Endodermal cell (in vitro differentiated cells): ENCODE measurements around the gene HGFAC. TPM values are rescaled to one million over a fixed set of nuclear protein-coding genes. Genes with fewer than 3 reads are reported as not detected.

Experiments
- DNase-seq: peaks from one replicate; pipeline ENCODE4 v3.0.0-alpha.2; 2017
- H3K27ac ChIP-seq: 2 replicates; pipeline ENCODE4 v1.5.1; 2013; ENCODE audit warnings: mild to moderate bottlenecking, low read depth, low read length, moderate library complexity
- H3K27me3 ChIP-seq: 2 replicates; pipeline ENCODE4 v1.6.1; 2013; ENCODE audit warnings: mild to moderate bottlenecking, low read length, moderate library complexity; ENCODE audit not compliant: insufficient read depth, control insufficient read depth, poor library complexity, severe bottlenecking
- H3K36me3 ChIP-seq: 2 replicates; pipeline ENCODE4 v1.7.0; 2013; ENCODE audit warnings: mild to moderate bottlenecking, low read length, moderate library complexity; ENCODE audit not compliant: control insufficient read depth, insufficient read depth
- H3K4me1 ChIP-seq: one replicate; pipeline ENCODE4 v1.7.0; 2013; ENCODE audit warnings: low read length; ENCODE audit not compliant: control insufficient read depth, insufficient read depth
- H3K4me3 ChIP-seq: 2 replicates; pipeline ENCODE4 v1.5.1; 2013; ENCODE audit warnings: mild to moderate bottlenecking, low read length, moderate library complexity
- H3K9ac ChIP-seq: 2 replicates; pipeline ENCODE4 v1.6.1; 2013; ENCODE audit warnings: mild to moderate bottlenecking, low read length, moderate library complexity; ENCODE audit not compliant: poor library complexity, severe bottlenecking; ENCODE audit errors: extremely low read depth
- H3K9me3 ChIP-seq: 2 replicates; pipeline ENCODE4 v1.6.1; 2013; ENCODE audit warnings: mild to moderate bottlenecking, low read length, moderate library complexity; ENCODE audit not compliant: control insufficient read depth
- H3K27ac Mint-ChIP-seq: 2 replicates; pipeline ENCODE4 v1.8.0; 2020; ENCODE audit warnings: mixed read lengths
- H3K27me3 Mint-ChIP-seq: 2 replicates; pipeline ENCODE4 v1.8.0; 2021; ENCODE audit warnings: mild to moderate bottlenecking, mixed read lengths; ENCODE audit not compliant: insufficient read depth
- H3K36me3 Mint-ChIP-seq: 2 replicates; pipeline ENCODE4 v1.8.0; 2020; ENCODE audit warnings: low read depth, mixed read lengths
- H3K4me1 Mint-ChIP-seq: 2 replicates; pipeline ENCODE4 v1.8.0; 2020; ENCODE audit warnings: mixed read lengths
- H3K4me3 Mint-ChIP-seq: 2 replicates; pipeline ENCODE4 v1.8.0; 2020; ENCODE audit warnings: mild to moderate bottlenecking, moderate library complexity, mixed read lengths
- H3K9me3 Mint-ChIP-seq: 2 replicates; pipeline ENCODE4 v1.8.0; 2020; ENCODE audit warnings: mild to moderate bottlenecking, mixed read lengths
- WGBS, 2 experiments: methylation state at CpG; one replicate each; pipeline versions ENCODE4 v1.1.5 to v1.1.7; 2013; ENCODE audit warnings: missing lambda C conversion rate in 2 of 2, mixed read lengths in 1 of 2; ENCODE audit not compliant: insufficient coverage in 1 of 2, insufficient read length in 1 of 2; 5-methylcytosine and 5-hydroxymethylcytosine counted together
- total RNA-seq, 2 donors: library from RNA; stranded (reverse); fragmentation: NEBNext Ultra II Directional in 1 of 2; extraction: Animal tissue kit (Norgen Biotek cat#: 25700) in 1 of 2; gene quantifications; 2 replicates in 1 of 2; 3 replicates in 1 of 2; pipeline ENCODE4 v1.2.1, GENCODE V29; 2021
- TF ChIP-seq, protein P1 (sequence below): fragments of 200-600 bp; sonication (generic); conservative IDR thresholded peaks from 2 replicates; pipeline ENCODE4 v1.5.0; 2021; ENCODE audit warnings: antibody characterized with exemption, mild to moderate bottlenecking

Gene HGFAC
- total RNA-seq, 2 donors from 2014 or later = 0.46 TPM; not detected in 1

GRCh38 chr4:3422808-3423297 lies 18.9 kb upstream of the HGFAC start:
- no peaks in the 10 kb centered on the region for H3K4me1 Mint-ChIP-seq
- Histone ChIP-seq H3K4me3 (no peak overlapping the region), H3K27ac (no peak overlapping the region), H3K9me3 (no peaks in the 10 kb centered on the region), H3K4me1 (no peaks in the 10 kb centered on the region), H3K9ac (no peak overlapping the region), H3K27me3 (no peaks in the 10 kb centered on the region), H3K36me3 (peaks cover under 1% of the 10 kb centered on the region)
- no peak for DNase-seq
- peaks cover 11% of the 10 kb centered on the region for H3K36me3 Mint-ChIP-seq
- no peaks in the 10 kb centered on the region for H3K9me3 Mint-ChIP-seq
- WGBS, 2 experiments = 89 to 93% methylated on average over 9 to 19 of the region's 19 CpGs
- H3K27me3 Mint-ChIP-seq = no peaks in the 10 kb centered on the region
- H3K27ac Mint-ChIP-seq = no peak overlapping the region
- TF ChIP-seq, protein P1, sequence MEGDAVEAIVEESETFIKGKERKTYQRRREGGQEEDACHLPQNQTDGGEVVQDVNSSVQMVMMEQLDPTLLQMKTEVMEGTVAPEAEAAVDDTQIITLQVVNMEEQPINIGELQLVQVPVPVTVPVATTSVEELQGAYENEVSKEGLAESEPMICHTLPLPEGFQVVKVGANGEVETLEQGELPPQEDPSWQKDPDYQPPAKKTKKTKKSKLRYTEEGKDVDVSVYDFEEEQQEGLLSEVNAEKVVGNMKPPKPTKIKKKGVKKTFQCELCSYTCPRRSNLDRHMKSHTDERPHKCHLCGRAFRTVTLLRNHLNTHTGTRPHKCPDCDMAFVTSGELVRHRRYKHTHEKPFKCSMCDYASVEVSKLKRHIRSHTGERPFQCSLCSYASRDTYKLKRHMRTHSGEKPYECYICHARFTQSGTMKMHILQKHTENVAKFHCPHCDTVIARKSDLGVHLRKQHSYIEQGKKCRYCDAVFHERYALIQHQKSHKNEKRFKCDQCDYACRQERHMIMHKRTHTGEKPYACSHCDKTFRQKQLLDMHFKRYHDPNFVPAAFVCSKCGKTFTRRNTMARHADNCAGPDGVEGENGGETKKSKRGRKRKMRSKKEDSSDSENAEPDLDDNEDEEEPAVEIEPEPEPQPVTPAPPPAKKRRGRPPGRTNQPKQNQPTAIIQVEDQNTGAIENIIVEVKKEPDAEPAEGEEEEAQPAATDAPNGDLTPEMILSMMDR = no peak
- no peak overlapping the region for H3K4me3 Mint-ChIP-seq

GRCh38 chr4:3423406-3423805 lies 18.4 kb upstream of the HGFAC start:
- Mint-ChIP-seq H3K4me3 (no peak overlapping the region), H3K27me3 (no peaks in the 10 kb centered on the region), H3K9me3 (no peaks in the 10 kb centered on the region), H3K27ac (no peak overlapping the region), H3K36me3 (peaks cover 7% of the 10 kb centered on the region), H3K4me1 (no peaks in the 10 kb centered on the region)
- Histone ChIP-seq H3K27ac (no peak overlapping the region), H3K36me3 (no peaks in the 10 kb centered on the region), H3K4me3 (no peak overlapping the region), H3K9me3 (no peaks in the 10 kb centered on the region), H3K27me3 (no peaks in the 10 kb centered on the region), H3K4me1 (no peaks in the 10 kb centered on the region), H3K9ac (no peak overlapping the region)
- DNase-seq = no peak
- TF ChIP-seq, protein P1 = no peak
- WGBS, 2 experiments = 92 to 96% methylated on average over 15 to 16 of the region's 16 CpGs

GRCh38 chr4:3423952-3424351 lies 17.8 kb upstream of the HGFAC start:
- no peaks in the 10 kb centered on the region for H3K27me3 Mint-ChIP-seq
- 95 to 99% methylated on average over 11 to 13 of the region's 13 CpGs for WGBS, 2 experiments
- TF ChIP-seq, protein P1 = no peak
- Histone ChIP-seq H3K9ac (no peak overlapping the region), H3K36me3 (no peaks in the 10 kb centered on the region), H3K9me3 (no peaks in the 10 kb centered on the region), H3K4me1 (no peaks in the 10 kb centered on the region), H3K27ac (no peak overlapping the region), H3K27me3 (no peaks in the 10 kb centered on the region), H3K4me3 (no peak overlapping the region)
- H3K36me3 Mint-ChIP-seq = peaks cover 5% of the 10 kb centered on the region
- DNase-seq = no peak
- no peak overlapping the region for H3K27ac Mint-ChIP-seq
- H3K4me3 Mint-ChIP-seq = no peak overlapping the region
- H3K9me3 Mint-ChIP-seq = no peaks in the 10 kb centered on the region
- no peaks in the 10 kb centered on the region for H3K4me1 Mint-ChIP-seq
